K562 (cell line): ENCODE data around the gene CCDC200. TPM values are rescaled to one million over a fixed set of nuclear protein-coding genes. Genes with fewer than 3 reads are reported as not detected.

ENCODE experiments used
- ATAC-seq: fragments of 200-7000 bp; cut with Tn5 transposase; 3 replicates; pipeline ENCODE4 v1.9.1; 2020; ENCODE audit warnings: moderate library complexity
- BruUV-seq: library from RNA; stranded (reverse); fragments of 400-500 nt; replicated peaks from 2 replicates; lab custom pipeline; 2021; lab: Mats Ljungman, UMichigan
- CTCF ChIA-PET: fragments of 300-600 bp; formaldehyde crosslinking; extraction: SDS; loops from one replicate; lab custom pipeline; 2021; ENCODE audit warnings: low intra/inter-chr PET ratio; lab: Yijun Ruan, JAX
- POLR2A ChIA-PET: fragments of 300-600, 350-650 bp; sonication (Branson Sonifier 250); formaldehyde crosslinking; extraction: SDS; loops from one replicate; lab custom pipeline; 2021; ENCODE audit warnings: antibody characterized with exemption, inconsistent platforms; lab: Yijun Ruan, JAX
- DNase-seq, 4 experiments: peaks; one replicate each; pipeline versions ENCODE4 v3.0.0 to v3.0.0-alpha.2; 2011 to 2018; ENCODE audit warnings: low spot score in 3 of 4, mixed read lengths in 3 of 4; ENCODE audit errors: extremely low read depth in 1 of 4
- FAIRE-seq: peaks from 2 replicates; lab custom pipeline; 2011; peaks lifted over from hg19 to GRCh38; lab: Jason Lieb, UNC
- H2AFZ ChIP-seq: 2 replicates; pipeline ENCODE4 v1.6.0; 2011; ENCODE audit warnings: low read depth, low read length, control low read depth, inconsistent platforms
- H3K27ac ChIP-seq: fragments of 200-600 bp; 3 replicates; pipeline ENCODE4 v1.8.0; 2011; ENCODE audit warnings: low read depth, mild to moderate bottlenecking, control low read depth, inconsistent platforms, low read length, moderate library complexity, mixed read lengths; ENCODE audit errors: extremely low read depth
- H3K27me3 ChIP-seq, 2 experiments: fragments of 300-600 bp in 1 of 2; 2 replicates in 1 of 2; 3 replicates in 1 of 2; pipeline versions ENCODE4 v1.6.0 to v1.8.0; 2011; ENCODE audit warnings: inconsistent platforms in 2 of 2, low read length in 2 of 2, mild to moderate bottlenecking in 1 of 2, mixed read lengths in 1 of 2, moderate library complexity in 1 of 2; ENCODE audit not compliant: control insufficient read depth in 2 of 2, insufficient read depth in 2 of 2
- H3K36me3 ChIP-seq: fragments of 300-600 bp; 3 replicates; pipeline ENCODE4 v1.8.0; 2011; ENCODE audit warnings: mild to moderate bottlenecking, low read length, inconsistent platforms; ENCODE audit not compliant: control insufficient read depth, insufficient read depth
- H3K4me1 ChIP-seq, 2 experiments: fragments of 200-600 bp in 1 of 2; replicated peaks in 1 of 2; 2 replicates in 1 of 2; 3 replicates in 1 of 2; pipeline versions ENCODE4 v1.5.1 to v1.8.0; 2011; ENCODE audit warnings: inconsistent platforms in 2 of 2, low read length in 2 of 2, mild to moderate bottlenecking in 1 of 2, mixed read lengths in 1 of 2, moderate library complexity in 1 of 2; ENCODE audit not compliant: control insufficient read depth in 2 of 2, insufficient read depth in 2 of 2
- H3K4me2 ChIP-seq: 2 replicates; pipeline ENCODE4 v1.6.1; 2011; ENCODE audit warnings: low read length, control low read depth, inconsistent platforms, mixed read lengths; ENCODE audit not compliant: insufficient read depth
- H3K4me3 ChIP-seq: fragments of 200-600 bp; sonication (generic), shearing (Covaris generic); 2 replicates; pipeline ENCODE4 v1.5.1; 2016; ENCODE audit warnings: control low read depth, inconsistent platforms
- H3K79me2 ChIP-seq: fragments of 200-600 bp; 3 replicates; pipeline ENCODE4 v1.8.0; 2011; ENCODE audit warnings: low read length, inconsistent platforms; ENCODE audit not compliant: control insufficient read depth, insufficient read depth
- H3K9ac ChIP-seq, 2 experiments: 2 replicates each; pipeline versions ENCODE4 v1.6.0 to v1.6.1; 2011; ENCODE audit warnings: low read depth in 2 of 2, low read length in 2 of 2, control low read depth in 1 of 2, inconsistent platforms in 1 of 2, mild to moderate bottlenecking in 1 of 2, mixed read lengths in 1 of 2; ENCODE audit not compliant: insufficient read depth in 1 of 2
- H3K9me1 ChIP-seq: one replicate; pipeline ENCODE4 v1.6.0; 2011; ENCODE audit warnings: inconsistent platforms, mild to moderate bottlenecking, low read length, moderate library complexity; ENCODE audit not compliant: control insufficient read depth, insufficient read depth
- H3K9me3 ChIP-seq: replicated peaks from 2 replicates; pipeline ENCODE4 v1.5.1; 2011; ENCODE audit warnings: low read depth, low read length, inconsistent platforms; ENCODE audit not compliant: control insufficient read depth, insufficient read depth
- H4K20me1 ChIP-seq: replicated peaks from 2 replicates; pipeline ENCODE4 v1.6.1; 2011; ENCODE audit warnings: low read length, inconsistent platforms, mixed read lengths; ENCODE audit not compliant: control insufficient read depth, insufficient read depth
- BRD9 ChIP-seq: fragments of 450-650 bp; IDR thresholded peaks from 2 replicates; pipeline ENCODE4 v1.6.1; 2018; ENCODE audit warnings: low read depth; ENCODE audit not compliant: partially characterized antibody
- E2F8 ChIP-seq: fragments of 450-650 bp; IDR thresholded peaks from 2 replicates; pipeline ENCODE4 v1.7.1; 2018; ENCODE audit warnings: mild to moderate bottlenecking, low read depth; ENCODE audit not compliant: partially characterized antibody
- HES1 ChIP-seq: fragments of 450-650 bp; IDR thresholded peaks from 2 replicates; pipeline ENCODE4 v1.6.1; 2016; ENCODE audit warnings: low read depth, mild to moderate bottlenecking, moderate library complexity
- MEIS2 ChIP-seq: fragments of 450-650 bp; IDR thresholded peaks from 2 replicates; pipeline ENCODE4 v1.6.1; 2014; ENCODE audit warnings: mild to moderate bottlenecking; ENCODE audit not compliant: partially characterized antibody
- SIRT6 ChIP-seq: IDR thresholded peaks from one replicate; pipeline ENCODE4 v1.6.1; 2012; ENCODE audit warnings: low read depth, mild to moderate bottlenecking, control low read depth, inconsistent platforms, low read length, moderate library complexity
- TOE1 ChIP-seq, 2 experiments: fragments of 450-650 bp in 1 of 2; sonication (generic) in 1 of 2; formaldehyde crosslinking in 1 of 2; IDR thresholded peaks; 2 replicates each; pipeline versions ENCODE4 v1.7.1 to v1.8.0; 2016 to 2022; ENCODE audit warnings: borderline replicate concordance in 2 of 2, mild to moderate bottlenecking in 2 of 2, antibody characterized with exemption in 1 of 2, inconsistent platforms in 1 of 2, low read depth in 1 of 2, missing genetic modification reagents in 1 of 2, moderate library complexity in 1 of 2
- ZBTB8A ChIP-seq: fragments of 450-650 bp; IDR thresholded peaks from 2 replicates; pipeline ENCODE4 v1.6.1; 2018; ENCODE audit warnings: mild to moderate bottlenecking, moderate library complexity; ENCODE audit not compliant: partially characterized antibody
- WGBS: fragments of 100-300 bp; shearing (Covaris generic); methylation state at CpG from one replicate; pipeline ENCODE4 v1.1.6; 2016; ENCODE audit warnings: low coverage, mixed read lengths; ENCODE audit not compliant: insufficient coverage; ENCODE audit errors: missing lambda C conversion rate; 5-methylcytosine and 5-hydroxymethylcytosine counted together
- in situ Hi-C: fragments of 300-500 bp; cut with MboI; formaldehyde crosslinking; loops from 4 replicates; pipeline ENCODE4 v1.15.0; 2018; ENCODE audit warnings: inconsistent platforms, mixed read lengths
- intact Hi-C: fragments of 100-400 bp; cut with micrococcal nuclease; formaldehyde crosslinking; loops from 2 replicates; pipeline ENCODE4 v1.14.2; 2022
- polyA plus RNA-seq, 8 experiments: library from polyadenylated mRNA; depleted of rRNA in 4 of 8; stranded (reverse) in 5 of 8; unstranded in 3 of 8; fragments of >200 nt; fragmentation: Nextera tagmentation in 2 of 8; fragmentation: Illumina TruSeq in 1 of 8; extraction: Ambion mirVana in 2 of 8; extraction: Trizol in 1 of 8; gene quantifications; 2 replicates each; pipeline versions ENCODE4 v1.2.1 to v1.2.3, GENCODE V29; 2011 to 2014; ENCODE audit warnings: inconsistent platforms in 1 of 8, missing spikeins in 1 of 8
- total RNA-seq, 7 experiments: library from RNA; depleted of rRNA in 6 of 7; stranded (reverse); fragments of >200 nt in 6 of 7; fragmentation: Illumina TruSeq in 2 of 7; extraction: Trizol in 2 of 7; gene quantifications; 2 replicates each; pipeline versions ENCODE4 v1.2.1 to v1.2.3, GENCODE V29; 2011 to 2021; ENCODE audit warnings: low replicate concordance in 1 of 7

CCDC200 gene
- total and polyA plus RNA-seq, 9 of the 15 experiments (the other 6 are each of a cell fraction or from before 2014, with no cell fraction given) = 0.14 TPM; not detected in 8

- ATAC-seq = no peak
- Histone ChIP-seq H3K79me2 (no peaks in the 10 kb centered on the region), H3K9me3 (no peaks in the 10 kb centered on the region), H4K20me1 (no peaks in the 10 kb centered on the region)
- POLR2A ChIA-PET = interaction anchor here (0.5 to 7.6 kb wide), 5 partner anchors 18 to 353 kb away, joined by 3 to 89 read pairs (median 4); partner anchors contain the start of gene BRCA1
- no peak for FAIRE-seq
- 58% methylated on average over 2 of the region's 2 CpGs for WGBS
- no peak for TF ChIP-seq SIRT6
- no peak for TF ChIP-seq MEIS2
- TF ChIP-seq TOE1 (IDR thresholded peaks at IDR 0.05; ENCODE audit: borderline replicate concordance) = no peak
- no peak for TF ChIP-seq TOE1 (CRISPR knock-in tag; IDR thresholded peaks at IDR 0.05; ENCODE audit: borderline replicate concordance, low read depth)
- TF ChIP-seq ZBTB8A = no peak
- TF ChIP-seq BRD9 = no peak
- TF ChIP-seq HES1 = no peak
- no peak for TF ChIP-seq E2F8
- TF ChIP-seq, all 486 proteins: peak for 0
- BruUV-seq = no TSS peak
- Histone ChIP-seq H3K27me3 (no peaks in the 10 kb centered on the region), H3K4me2 (no peak overlapping the region), H3K27ac (no peak overlapping the region), H3K9ac (no peak overlapping the region), H2AFZ (no peak overlapping the region), H3K36me3 (no peaks in the 10 kb centered on the region; the same call in 2 of the 3 replicates), H3K4me1 (peaks cover 3 to 5% of the 10 kb centered on the region in 2 experiments; a peak in 1 of 5 replicates), H3K9me1 (no peaks in the 10 kb centered on the region), H3K4me3 (no peak overlapping the region)
- DNase-seq = no peak
- intact Hi-C loops (no loop called here), in situ Hi-C loops (no loop called here)
- CTCF ChIA-PET = no interaction called here
Measured at GRCh38 chr17:43217614-43218087, 10.8 kb downstream of the CCDC200 start.
